Nucleus accumbens (tissue), 56 donors: ENCODE results near the gene BSCL2.
A peak's percentile ranks its signal among the peaks of the same experiment; 100 is the strongest.
"Not testable (repeated sequence)": the region's sequence is repeated elsewhere in the genome, so short reads cannot be mapped to it uniquely, and the experiment has no call there.

ENCODE experiments used
- DNase-seq, 56 donors: peaks; one replicate each; lab custom pipeline; 2025; lab: John Stamatoyannopoulos, UW

BSCL2 gene

GRCh38 chr11:62665075-62665598 lies 42.1 kb downstream of the BSCL2 start, which contains the start of the genes C11orf98 and CSKMT:
TSS of gene C11orf98 (minus strand) at chr11:62665210. CDS start at chr11:62665169, 41 bp downstream.
TSS of gene CSKMT (plus strand) at chr11:62665312. CDS start at chr11:62665880, 568 bp downstream.
- DNase-seq: peak; percentile 62 to 97 (median 93)

GRCh38 chr11:62664405-62665074 lies 42.7 kb downstream of the BSCL2 start:
- DNase-seq: peak in 15 of 56 donors; percentile 34 to 79 (median 66)

GRCh38 chr11:62656796-62657429 lies 50.3 kb downstream of the BSCL2 start:
- no peak for DNase-seq

- no peak for DNase-seq
Measured at GRCh38 chr11:62654297-62654696, 52.9 kb downstream of the BSCL2 start.

GRCh38 chr11:62652161-62653006 lies 54.8 kb downstream of the BSCL2 start:
- DNase-seq: peak in 1 of 56 donors; percentile 44

GRCh38 chr11:62650283-62650682 lies 56.9 kb downstream of the BSCL2 start:
- not testable (repeated sequence) for DNase-seq

- DNase-seq: no peak
Measured at GRCh38 chr11:62649486-62649885, 57.7 kb downstream of the BSCL2 start.

- no peak for DNase-seq
Measured at GRCh38 chr11:62648967-62649364, 58.3 kb downstream of the BSCL2 start.

GRCh38 chr11:62648185-62648966 lies 58.8 kb downstream of the BSCL2 start:
- no peak for DNase-seq

GRCh38 chr11:62647609-62648005 lies 59.6 kb downstream of the BSCL2 start:
- DNase-seq: no peak

- DNase-seq: peak in 5 of 56 donors; percentile 14 to 35 (median 19)
Measured at GRCh38 chr11:62646825-62647608, 60.2 kb downstream of the BSCL2 start.

- DNase-seq: peak; percentile 56 to 99 (median 96)
Measured at GRCh38 chr11:62645946-62646824, 61.0 kb downstream of the BSCL2 start, which contains the start of gene GANAB. TSS of gene GANAB (minus strand) at chr11:62646613. CDS start at chr11:62646599, 14 bp downstream.

- DNase-seq: peak in 1 of 56 donors; percentile 16
Measured at GRCh38 chr11:62645671-62645945, 61.6 kb downstream of the BSCL2 start.

- DNase-seq: no peak
Measured at GRCh38 chr11:62644220-62644619, 63.0 kb downstream of the BSCL2 start.
